GM19438 (cell line): ENCODE measurements around the gene MBOAT2.

Source experiments
- ATAC-seq: cut with Tn5 transposase; IDR thresholded peaks from one replicate; pipeline ENCODE4 v1.9.1; 2021; ENCODE audit warnings: low read depth; ENCODE audit not compliant: unreplicated experiment

The MBOAT2 gene

DNA sequence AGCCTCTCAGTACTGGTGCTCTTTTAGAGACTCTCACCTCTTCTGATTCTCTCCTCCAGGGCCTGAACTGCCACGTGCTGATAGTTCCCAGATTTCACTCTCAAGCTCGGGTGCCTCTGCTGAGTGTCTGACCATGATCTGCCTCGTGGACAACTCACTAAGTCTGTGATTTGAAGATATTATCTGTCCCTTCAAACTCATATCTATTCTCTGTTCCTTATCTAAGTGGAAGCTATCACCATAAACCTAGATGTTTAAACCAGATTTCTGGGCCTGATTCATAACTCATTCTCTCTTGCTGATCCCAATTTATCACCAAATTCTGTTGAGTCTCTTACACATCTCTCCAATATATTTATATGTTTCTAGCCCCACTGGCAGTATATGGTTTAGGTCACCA, 136.1 kb downstream of the MBOAT2 start:
- ATAC-seq, result no peak

GRCh38 chr2:8863331-8863953, 140.0 kb downstream of the MBOAT2 start:
- ATAC-seq, result no peak

- ATAC-seq, result no peak
Observed at GRCh38 chr2:8862230-8862629, 141.3 kb downstream of the MBOAT2 start.

GRCh38 chr2:8861797-8862196, 141.7 kb downstream of the MBOAT2 start:
- ATAC-seq, result no peak

GRCh38 chr2:8860239-8860638, 143.2 kb downstream of the MBOAT2 start:
- peak; percentile 62 for ATAC-seq

- ATAC-seq, result no peak
Observed at GRCh38 chr2:8858910-8859309, 144.6 kb downstream of the MBOAT2 start.

GRCh38 chr2:8858264-8858663, 145.2 kb downstream of the MBOAT2 start:
- no peak for ATAC-seq

- ATAC-seq, result no peak
Observed at GRCh38 chr2:8857709-8858108, 145.8 kb downstream of the MBOAT2 start.

GRCh38 chr2:8856176-8856575, 147.3 kb downstream of the MBOAT2 start:
- ATAC-seq, result no peak

- no peak for ATAC-seq
Observed at GRCh38 chr2:8855010-8855409, 148.5 kb downstream of the MBOAT2 start.

DNA sequence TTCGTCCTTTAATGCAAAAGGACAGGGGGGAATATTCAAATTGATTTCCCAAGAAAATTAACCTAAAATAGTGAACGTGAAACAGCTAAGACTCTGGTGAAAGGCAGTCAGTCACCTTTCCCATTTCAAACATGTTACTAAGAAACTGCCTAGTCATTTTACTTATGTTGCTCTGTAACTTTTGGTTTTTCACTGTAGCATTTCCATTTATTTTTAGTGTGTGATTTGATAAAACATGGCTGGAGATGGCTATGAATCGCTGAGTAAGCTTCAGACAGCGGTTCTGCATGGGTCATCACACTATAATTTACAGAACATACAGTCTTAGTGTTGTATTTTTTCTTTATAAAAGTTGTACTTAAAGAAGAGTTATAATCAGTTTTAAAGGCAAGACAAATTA, 150.1 kb downstream of the MBOAT2 start:
- ATAC-seq, result no peak

GRCh38 chr2:8851811-8852560, 151.5 kb downstream of the MBOAT2 start:
- ATAC-seq, result no peak

DNA sequence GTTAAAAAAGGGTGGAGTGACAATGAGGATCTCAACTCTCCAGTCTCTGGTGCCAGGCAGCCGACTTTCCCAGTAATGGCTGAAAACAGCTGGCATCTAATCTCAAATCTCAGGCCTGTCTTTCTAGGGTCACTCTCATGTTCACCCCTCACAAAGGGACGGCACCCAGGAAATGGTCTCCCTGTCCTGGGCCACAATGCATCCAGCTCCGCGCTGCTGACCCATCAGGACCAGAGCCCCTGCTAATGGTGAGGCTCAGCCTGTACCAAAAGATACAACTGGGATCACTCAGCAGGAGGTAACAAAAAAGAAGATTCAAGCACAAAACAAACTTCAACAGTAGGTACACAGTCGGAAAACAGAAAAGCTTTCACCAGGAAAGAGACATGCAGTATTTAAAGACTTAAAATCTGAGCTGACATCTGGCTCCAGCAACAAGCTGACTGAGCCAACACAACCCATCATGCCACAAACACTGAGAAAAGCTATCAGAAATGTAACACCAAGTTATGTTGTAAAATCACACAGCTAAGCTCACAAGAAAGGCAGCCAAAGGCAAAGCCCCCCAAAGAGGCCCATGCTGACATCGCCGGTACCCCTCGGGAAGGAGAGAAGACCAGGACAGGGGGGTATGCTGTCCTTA, 152.5 kb downstream of the MBOAT2 start:
- no peak for ATAC-seq

- no peak for ATAC-seq
Observed at GRCh38 chr2:8849327-8849726, 154.2 kb downstream of the MBOAT2 start.

- no peak for ATAC-seq
Observed at GRCh38 chr2:8848328-8849100, 155.0 kb downstream of the MBOAT2 start.

DNA sequence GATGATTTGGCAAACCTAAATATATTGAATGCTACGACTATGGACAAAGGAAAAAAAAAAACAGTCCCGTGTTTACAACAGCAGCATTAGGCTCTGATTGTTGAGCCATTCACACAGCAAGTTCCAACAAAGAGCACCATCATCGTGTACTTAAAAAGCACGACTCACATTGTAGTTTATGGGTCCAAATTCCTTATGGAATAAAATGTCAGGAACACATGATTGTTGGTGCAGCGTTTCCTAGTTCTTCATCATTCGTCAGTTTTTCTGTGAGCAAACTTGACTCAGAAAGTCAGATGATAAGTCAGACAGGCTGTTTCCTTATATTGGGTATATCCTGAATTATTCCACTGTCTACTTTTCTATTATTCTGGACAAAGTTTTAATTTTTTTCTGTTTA, 156.1 kb downstream of the MBOAT2 start:
- no peak for ATAC-seq

- ATAC-seq, result no peak
Observed at GRCh38 chr2:8841932-8842331, 161.6 kb downstream of the MBOAT2 start.

DNA sequence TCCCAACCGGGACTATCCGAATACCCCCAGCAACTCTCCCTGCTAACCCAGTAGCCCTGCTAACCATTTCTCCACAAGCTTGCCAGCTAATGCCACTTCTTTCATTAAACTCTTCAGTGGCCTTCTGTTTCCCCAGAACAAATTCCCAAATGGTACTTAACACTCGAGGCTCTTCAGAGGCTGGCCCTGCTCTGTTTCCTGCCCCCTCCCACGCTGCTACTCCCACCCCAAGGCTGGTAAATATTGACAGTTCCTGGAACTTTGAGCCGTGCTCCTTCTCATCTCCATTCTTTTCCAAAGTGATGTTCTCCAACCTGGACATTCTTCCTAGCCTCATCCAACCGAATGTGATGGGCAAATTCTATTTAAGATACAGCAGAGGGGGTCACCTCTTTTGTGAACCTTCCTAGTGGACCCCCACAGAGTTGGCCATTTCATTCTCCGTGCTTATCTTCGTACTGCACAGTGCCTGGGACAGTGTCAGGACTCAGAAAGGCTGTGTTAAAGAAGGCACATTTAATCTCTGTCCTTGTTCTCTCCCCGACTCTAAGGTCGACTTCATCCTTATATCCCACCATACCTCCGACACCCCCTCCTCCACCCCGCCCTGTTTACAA, 162.9 kb downstream of the MBOAT2 start:
- no peak for ATAC-seq

- ATAC-seq, result no peak
Observed at GRCh38 chr2:8839189-8839965, 164.1 kb downstream of the MBOAT2 start.

- peak; percentile 3 for ATAC-seq
Observed at GRCh38 chr2:8837795-8838140, 165.7 kb downstream of the MBOAT2 start.
